RCC 7860 (cell line): ENCODE results near the gene CCDC51.

ENCODE experiments used
- DNase-seq: peaks from one replicate; pipeline ENCODE4 v3.0.0-alpha.2; 2015; ENCODE audit warnings: low spot score
- FAIRE-seq: peaks from 2 replicates; lab custom pipeline; 2012; peaks lifted over from hg19 to GRCh38; lab: Jason Lieb, UNC

CCDC51 gene

DNA sequence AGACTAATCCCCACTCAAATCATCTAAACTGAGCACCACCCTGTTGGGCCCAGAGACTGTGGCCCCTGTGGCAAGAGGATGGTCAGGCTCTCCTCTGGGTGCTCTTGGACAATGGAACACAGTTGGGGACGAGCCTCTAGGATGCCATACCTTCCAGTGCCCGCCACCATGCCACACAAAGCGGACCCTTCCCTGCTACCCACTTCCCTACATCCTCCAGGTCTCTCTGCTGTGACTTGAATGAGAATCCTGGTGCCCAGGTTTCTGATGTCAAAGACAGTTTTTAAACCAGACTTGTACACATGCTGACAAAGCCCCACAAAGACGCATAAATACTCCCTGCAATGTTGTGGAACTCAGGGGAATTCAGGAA, 4.7 kb downstream of the CCDC51 start:
- FAIRE-seq (no peak), DNase-seq (no peak)

DNA sequence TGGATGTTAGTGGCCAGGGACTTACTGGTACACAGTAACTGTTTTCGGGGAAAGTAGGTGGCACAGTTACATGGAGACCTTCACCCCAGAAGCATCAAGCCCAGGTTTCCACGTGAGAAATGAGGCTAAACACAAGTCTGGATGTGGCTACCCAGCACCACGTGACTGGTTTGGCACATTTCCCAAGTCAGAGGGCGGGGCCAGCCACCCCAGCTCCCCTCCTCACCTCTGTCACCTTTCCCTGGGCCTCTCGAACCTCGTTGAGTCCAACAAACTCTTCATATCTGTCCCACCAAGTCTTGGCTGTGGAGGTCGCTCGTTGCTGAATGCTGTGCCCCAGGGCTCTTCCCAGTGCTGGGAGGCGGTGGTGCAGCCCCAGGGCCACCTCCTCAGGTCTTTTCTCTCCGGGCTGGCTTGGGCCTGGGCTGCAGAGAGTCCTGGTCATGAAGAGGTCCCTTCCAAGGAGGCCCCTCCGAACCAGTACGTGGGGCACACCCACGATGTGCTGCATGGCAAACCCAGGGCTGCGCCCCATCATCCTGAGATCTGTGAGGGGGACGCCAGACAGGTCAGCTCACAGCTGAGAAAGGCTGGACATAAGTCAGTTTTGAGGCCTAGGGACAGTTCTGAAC, 5.2 kb downstream of the CCDC51 start:
- DNase-seq (no peak), FAIRE-seq (no peak)

DNA sequence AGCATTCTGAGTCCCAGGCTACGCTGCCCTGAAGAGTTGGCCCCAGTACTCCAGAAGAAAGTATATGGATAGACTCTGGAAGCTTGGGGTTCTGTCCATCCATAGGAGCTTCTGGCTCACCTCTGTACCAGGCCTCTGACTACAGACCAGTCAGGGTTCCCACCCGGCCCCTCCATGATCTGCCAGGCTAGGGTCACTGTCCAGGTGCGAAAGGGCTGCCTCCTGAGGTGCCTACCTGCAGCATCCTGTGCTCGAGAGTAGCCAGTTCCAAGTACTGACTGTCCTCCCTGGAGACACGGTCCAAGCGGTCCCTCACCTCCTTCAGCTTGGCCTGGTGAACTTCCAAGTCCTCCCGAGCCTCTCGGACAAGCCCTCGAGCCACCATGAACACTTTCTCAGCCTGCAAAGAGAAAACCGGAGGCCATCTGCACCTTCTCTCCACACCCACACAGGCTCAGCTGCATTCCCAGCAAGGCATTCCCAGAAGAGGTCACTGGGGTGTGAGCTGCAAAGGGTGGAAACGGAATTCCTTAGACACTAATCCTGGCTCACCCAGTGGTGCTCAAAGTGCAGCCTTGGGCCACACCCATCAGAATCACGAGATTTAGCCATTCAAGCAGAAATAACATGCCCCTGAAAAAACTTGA, 6.3 kb downstream of the CCDC51 start:
- no peak for DNase-seq
- no peak for FAIRE-seq

DNA sequence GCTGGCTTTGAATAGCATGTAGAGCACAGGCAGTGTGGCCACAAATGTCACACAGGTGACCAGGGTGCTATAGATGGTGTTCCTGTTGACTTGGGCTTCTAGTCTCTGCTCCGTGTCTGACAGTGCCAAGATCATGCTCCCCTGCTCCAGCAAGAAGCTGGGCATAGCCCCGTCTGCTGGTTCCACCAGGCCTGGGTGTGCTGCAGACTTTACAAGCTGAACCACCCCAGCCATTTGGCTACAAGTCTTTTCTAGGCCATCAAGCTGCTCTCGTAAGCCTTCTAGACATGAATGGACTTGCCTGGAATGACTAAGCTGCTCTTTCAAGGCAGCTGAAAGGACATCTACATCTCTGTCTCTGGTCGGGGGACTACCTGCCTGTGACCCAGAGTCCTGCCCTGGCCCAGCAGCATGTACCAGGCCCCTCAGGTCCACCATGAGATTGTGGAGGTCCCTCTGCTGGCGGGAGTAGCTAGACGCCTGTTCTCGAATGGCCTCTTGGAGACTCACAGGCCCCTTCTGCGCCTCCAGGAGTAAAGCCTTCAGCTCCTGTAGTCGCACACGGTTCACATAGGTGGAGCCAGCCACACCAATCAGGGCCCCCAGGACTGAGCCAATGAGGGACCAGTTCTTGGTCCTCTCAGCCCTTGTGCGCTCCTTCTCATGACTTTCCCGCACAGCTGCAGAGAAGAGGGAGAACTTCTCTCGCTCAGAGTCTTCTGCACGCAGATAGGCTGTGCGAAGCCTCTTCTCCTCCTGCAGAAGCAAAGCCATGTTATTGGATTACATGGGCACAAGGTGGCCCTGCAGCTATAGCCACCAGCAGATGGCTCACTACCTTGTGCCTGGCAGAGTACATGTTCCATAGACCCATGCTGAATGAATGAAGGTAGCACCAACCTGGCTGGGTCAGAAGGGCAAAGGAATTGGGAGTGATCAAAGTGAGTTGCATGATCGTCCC, 7.2 kb downstream of the CCDC51 start:
- FAIRE-seq (no peak), DNase-seq (no peak)

DNA sequence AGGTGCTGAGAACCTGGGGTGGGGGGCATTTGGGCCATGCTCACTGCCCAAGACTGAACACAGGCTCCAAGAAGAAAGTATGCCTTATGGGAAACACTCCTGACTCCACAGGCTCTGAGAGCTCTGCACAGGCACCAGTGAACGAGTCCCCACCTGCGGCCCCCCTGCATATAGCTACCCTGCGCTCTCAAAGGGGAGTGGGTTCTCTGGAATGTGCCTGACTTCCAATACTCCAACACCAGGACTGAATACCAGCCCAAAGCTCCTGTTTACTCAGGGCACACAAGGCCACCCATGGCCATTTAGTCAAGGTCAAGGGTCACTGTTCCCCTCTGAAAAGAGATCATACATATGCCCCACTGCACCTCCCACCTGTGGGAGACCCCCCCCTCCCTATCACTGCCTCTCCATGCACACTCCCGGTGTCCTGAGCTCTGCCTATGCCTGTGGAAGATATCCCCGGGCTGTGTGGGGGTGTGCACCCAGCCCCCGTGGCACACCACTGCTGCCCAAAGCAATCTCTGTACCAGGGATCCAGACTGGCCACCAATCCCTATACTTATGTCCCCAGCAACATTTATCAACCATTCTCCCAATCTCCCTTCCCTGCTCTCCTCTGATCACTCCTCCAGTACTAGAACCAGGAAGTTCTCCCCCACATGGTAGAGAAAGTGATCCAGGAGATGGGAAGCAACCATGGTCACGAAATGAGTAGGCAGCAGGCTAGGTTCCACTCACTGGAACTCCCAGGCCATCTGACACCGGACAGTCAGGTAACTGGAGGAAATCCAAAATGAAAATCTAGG, 8.5 kb downstream of the CCDC51 start:
- FAIRE-seq (no peak), DNase-seq (no peak)

DNA sequence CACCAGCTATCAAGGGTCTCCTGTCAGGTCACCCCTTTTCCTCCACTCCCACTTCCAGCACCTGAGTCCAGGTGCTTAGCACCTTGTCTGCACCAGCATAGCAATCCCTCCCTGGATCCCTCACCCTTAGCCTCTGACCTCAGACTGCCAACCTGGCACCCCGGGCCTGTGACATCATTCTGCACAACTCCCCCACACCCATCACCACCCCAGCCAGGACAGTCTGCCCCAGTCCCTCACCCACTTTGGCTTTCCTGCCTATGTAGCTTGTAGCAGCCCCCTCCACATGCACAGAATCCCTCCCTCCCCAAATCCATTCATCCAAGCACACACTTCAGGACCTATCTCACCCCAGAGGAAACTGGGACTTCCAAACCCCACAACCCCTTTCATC, 9.2 kb downstream of the CCDC51 start:
- FAIRE-seq, result no peak
- DNase-seq, result no peak

DNA sequence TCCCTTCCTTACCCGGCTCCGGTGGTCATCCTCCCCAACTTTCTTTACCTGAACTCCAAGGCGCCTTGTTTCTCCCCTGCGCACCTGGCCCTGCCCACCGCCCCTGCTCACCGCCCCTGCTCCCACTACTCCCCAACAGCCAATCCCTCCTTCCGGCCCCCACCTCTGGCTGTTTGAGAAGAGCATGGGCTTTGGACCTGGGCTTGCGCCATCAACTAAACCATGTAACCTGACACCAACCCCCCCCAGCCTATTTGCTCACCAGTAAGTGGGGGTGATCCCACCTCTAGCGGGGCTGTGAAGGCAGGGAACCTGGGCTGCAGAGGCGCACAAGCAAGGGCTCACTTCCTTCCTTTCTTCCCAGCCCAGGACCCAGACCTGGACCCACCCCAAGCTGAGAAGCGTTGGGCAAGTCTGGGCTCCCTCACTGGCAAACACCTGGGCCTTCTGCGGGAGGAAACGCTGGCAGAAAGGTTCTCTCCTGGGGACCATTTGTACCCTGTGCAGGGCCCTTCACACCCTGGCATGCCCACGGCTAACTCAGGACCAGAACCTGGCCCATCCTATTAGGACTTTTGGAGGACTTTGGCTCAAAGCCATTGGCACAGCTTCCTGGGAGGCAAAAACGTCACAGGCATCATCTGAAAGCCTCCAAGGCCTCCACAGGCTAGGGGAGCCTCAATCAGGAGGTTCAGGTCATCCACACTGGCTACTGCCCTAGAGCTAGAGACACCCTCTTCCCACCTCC, 9.8 kb downstream of the CCDC51 start, which contains the start of gene PLXNB1:
TSS of gene PLXNB1 (minus strand) at position 127 of the 748 bp plus-strand sequence. CDS start 5,475 bp downstream, outside the sequence.
- FAIRE-seq, result no peak
- no peak for DNase-seq

DNA sequence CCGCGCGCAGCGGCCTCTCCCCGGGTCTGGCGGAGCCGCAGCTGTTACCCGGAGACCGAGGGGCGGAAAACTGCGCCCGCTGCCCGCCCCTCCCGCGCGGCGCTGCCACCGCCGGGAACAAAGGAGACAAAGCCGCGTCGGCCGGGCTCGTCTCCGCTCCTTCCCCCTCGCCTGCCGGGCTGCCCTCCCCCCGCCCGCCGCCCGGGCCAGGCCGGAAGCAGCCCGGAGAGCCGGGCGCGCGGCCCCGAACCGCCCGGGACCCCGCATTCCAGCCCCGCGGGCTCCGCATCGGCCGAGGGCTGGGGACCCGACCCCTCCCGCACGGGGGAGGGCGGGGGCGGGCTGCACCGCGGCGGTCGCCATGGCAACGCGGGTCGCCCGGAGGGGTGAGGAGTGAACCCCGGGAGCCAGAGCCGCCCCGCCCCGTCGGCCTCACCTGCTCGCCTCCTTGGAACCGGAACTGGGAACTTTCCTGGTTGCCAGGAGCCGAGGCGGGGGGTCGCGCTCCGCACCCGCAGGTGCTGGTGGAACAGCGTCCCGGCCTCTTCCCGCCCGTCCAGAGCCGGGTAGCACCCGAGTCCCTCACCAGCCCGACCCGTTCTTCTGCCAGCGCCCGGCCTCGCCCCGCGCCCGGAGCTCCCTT, 10.5 kb downstream of the CCDC51 start:
- no peak for DNase-seq
- FAIRE-seq, result no peak

DNA sequence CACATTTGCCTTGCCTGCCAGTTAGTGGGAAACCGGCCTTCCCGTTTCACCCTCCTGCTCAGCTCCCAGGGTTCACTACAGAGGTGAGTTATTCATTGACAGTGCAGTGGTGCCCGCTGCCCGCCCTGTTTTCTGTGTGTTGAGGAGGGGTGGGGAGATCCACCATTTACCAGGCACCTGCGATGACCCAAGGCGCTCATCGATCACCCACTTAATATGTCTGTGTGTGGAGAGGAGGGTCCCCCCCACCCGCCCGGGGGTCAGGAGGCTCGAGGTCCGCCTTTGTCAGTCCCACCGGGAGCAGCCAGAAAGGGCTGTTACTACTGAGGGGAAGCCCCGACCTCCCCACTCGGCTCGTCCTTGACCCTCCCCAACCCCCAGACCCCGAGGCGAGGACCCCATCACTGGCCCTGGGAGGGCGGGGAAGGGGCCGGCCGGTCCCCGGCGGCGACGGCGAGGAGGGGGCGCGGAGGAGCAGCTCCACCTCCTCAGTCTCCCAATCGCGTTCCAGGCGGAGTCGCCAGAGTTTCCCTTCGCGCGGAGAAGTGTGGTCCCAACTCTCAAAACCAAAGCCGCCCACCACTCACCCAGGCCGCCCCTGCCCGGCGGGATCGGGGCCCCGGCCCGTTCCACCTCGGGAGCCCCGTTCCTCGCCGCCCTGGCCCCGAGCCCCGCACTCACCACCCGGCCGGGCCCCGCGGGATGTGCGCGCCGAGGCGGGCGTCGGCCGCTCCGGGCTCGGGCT, 11.2 kb downstream of the CCDC51 start:
- DNase-seq (peak; percentile 40), FAIRE-seq (peak; percentile 8)

DNA sequence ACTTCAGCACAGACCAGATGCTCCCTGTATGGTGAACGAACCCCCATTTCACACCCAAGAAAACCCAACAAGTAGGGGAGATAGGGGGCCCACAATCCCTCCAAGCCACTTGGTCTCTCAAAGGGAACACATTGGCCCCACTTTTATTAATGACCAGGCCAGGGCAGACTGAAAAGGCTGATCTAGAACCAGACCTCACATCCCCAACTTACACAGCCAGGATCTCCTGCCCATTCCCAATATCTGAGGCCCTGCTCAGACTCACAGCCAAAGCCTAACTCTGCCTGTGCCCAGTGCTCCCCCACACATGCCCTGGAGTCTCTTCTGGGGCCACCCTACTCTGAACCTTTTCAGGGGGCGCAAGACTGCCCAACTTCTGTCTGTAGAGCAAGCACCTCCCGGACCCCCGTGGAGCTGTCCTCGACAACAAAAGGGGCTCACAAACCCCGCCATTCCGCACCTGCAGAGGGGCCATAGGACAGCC, 11.8 kb downstream of the CCDC51 start:
- FAIRE-seq, result no peak
- no peak for DNase-seq

DNA sequence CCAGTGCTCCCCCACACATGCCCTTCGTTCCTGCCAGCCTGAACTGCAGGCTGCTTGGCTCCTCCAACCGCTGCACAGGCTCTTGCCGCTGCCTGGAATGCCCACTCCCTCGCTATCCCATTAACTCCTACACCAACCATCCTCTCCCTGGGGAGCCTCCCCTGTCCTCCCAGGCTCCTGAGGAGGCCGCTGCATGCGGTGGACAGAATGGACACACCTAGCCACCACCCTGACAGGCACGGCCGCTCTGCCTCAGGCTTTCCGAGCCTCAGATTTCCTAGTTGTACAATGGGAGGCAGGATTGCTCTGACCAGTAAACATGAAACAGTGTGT, 12.3 kb downstream of the CCDC51 start:
- DNase-seq (no peak), FAIRE-seq (no peak)

DNA sequence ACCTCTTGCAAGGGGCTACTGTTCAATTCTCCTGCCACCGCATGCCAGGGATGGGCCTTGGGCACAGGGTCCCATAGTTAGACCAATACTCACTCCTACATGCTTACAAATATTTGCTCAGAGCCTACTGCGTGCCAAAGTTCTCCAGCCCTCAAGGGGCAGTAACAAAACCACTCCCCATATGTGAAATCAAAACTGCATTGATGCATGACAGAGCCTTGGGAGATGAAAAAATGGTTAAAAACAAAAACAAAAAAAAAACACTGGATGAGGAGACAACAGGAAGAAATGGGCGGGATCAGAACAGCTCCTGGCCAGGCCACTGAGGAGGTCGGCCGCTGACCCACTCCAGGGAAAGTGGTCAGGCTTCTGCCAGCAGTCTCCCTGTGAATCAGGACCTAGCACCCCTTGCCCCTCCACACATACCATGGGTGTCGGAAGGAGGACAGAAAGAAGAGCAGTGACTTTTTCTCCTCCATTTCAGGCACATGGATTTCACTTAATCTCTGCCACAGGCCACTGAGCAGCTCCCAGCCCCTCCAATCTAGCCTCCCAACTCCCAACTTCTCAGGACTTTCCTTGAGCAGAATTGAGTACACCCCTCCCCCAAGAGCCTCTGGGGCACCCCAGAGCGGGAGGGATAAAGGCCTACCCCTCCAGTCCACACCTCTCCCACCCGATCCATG, 12.8 kb downstream of the CCDC51 start:
- no peak for FAIRE-seq
- DNase-seq, result no peak

DNA sequence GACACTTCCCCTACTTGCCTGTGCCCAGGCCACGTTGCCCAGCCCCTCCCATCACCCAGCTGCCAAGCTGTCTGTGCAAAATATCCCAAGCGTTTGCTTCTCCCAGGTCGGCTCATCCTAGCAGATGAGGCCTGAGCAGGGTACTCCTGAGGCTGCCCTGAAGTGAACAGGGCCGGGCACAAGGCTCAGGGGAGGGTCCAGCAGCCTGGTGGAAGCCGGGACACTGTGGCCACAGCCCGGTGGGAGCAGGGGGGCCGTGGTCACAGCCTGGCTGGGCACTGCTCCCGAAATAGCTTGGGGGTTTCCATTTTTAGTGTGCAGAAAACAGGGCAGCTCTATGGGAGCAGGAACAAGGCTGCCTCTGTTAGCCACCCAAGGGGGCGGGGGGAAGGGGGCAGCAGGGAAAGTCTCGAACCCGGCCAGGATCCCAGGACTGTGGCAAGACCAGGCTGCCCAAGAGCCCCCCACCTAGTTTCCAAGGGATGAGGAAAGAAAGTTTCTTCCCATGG, 13.5 kb downstream of the CCDC51 start:
- no peak for DNase-seq
- no peak for FAIRE-seq

DNA sequence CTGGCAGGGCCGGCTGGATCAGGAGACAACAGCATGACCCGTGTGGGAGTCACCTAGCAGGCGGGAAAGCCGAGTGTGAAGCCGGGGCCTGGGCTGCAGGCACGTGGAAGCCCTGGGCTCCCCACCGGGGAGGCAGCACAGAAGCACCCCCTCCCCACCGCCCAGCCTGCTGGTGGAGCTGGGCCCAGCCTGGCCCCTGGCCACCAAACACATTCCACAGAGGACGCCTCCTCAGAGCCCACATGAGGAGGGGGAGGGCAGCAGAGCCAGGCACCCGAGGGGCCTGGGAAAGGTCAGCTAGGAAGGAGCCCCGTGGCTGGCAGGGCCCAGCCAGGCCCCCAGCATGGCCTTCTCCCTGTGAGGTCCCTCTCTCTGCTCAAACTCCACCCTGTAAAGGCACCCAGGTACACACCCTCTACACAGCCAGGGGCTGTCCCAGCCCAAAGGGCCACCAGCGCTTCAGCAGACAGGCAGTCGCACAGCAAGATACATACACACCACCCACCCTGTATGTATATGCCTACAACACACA, 14.6 kb downstream of the CCDC51 start:
- DNase-seq (no peak), FAIRE-seq (no peak)

DNA sequence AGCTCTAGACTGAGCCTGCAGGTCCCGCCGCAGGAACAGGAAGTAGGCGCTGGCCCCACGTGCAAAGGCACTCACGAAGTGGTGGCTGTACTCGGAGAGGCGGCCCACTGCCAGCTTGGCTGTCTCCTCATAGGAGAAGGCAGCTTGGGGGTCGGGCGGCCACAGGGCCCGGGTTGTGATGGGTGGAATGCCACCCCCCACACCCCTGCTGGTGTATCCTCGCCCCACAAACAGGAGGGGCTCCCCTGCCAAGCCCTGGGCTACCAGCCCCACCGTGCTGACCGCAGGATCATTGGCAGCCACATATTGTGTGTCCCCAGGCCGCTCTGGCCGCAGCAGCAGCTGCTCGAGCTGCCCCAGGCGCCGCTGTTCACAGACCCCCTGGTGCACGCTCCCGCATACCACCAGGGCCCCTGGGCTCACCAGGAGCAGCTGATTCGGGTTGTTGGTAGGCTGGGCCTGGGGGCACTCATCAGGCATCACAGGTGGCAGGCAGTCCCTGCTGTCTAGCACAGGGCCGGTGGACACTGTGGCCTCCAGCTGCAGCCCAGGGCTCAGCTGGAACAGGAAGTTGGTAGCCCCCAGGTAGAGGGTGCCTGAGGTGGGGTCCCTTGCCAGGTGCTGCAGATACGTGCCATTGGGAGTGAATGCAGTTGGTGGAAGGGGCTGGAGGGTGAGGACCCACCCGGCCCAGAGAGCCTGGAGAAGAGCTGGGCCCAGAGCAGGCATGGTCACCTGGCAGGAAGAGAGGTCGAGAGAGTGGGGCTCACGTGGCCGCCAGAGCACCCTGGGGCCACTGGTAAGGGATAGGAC, 15.8 kb downstream of the CCDC51 start:
- no peak for DNase-seq
- FAIRE-seq, result no peak

DNA sequence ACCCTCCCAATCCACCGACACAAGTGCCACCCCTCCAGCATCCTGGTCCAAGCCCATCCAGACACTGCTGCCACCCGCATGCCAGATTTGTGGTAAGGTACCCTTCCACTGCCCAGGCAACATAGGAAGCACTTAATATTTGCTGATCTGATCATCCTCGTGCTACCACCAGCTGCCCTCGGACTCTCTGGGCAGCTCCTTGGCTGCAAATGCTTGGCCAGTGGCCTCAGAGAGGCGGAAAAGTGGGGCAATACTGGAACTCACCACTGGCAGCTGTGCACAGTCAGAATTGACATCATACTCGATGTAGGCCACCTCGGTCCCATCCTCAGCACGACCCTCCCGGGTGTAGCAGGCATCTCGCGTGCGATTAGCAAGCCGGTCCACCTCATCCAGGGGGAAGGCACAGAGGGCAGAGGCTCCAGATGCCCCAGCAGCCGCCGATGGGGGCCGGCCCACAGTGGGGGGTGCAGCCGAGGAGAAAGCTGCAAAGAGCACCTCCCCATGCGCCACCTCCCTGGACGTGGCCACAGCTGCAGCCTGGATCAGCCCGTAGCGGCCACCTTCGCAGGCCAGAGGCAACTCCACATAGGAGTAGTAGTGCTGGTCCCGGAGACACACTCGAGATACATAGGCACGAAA, 16.6 kb downstream of the CCDC51 start:
- FAIRE-seq, result no peak
- no peak for DNase-seq

DNA sequence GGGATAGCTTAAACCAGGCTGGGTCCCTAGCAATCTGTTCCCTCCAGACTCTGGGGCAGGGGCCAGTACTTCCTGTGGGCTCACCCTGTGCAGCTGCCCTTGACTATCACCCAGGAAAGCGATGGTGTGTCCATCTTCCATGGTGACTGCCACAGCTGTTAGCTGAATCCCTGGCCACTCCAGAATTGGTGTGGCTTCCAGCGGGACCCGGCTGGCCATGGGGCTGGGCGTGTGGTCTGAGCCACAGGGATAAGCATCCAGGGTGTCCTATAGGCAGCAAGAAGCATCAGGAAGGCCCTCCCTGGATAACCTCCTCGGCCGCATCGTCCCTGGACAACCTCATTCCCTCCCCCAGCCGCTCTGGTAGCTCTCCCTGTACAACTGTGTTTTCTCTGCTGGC, 17.2 kb downstream of the CCDC51 start:
- no peak for DNase-seq
- no peak for FAIRE-seq
